ENCODE measurements around the gene KCNQ5. TPM values are rescaled to one million over a fixed set of nuclear protein-coding genes. Genes with fewer than 3 reads are reported as not detected.

KCNQ5 gene
- total RNA-seq, 1 donor from 2014 or later = 0.08 TPM

DNA sequence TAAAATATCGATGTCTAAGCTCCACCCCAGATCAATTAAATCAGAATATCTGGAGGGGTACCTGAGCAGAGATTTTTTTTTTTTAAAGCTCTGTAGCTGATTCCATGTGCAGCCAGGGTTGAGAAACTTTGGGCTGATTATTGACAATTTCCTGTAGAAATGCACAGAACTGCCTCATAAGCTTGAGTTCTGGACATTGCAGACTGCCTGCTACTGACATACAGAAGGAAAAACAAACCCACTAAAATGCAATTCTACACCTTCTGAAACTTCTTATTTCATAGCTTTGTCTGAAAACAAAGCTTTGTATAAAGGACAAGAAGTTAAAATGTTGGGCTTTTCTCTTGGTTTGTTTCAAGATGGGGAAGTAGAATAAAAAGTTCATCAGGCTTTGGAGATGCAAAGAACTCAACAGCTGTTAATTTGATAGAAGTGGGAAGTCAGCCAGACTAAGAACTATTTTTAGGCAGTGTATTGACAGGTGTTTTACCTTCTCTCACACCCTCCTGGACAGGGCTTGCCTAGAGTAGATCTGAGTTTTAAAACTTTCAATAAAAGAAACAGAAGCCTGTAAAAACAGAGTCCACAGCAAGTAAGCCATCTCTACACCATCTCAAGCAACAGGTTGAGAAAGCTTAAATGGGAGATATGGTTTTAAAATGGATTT lies 147.7 kb downstream of the KCNQ5 start:
- no peaks in the 10 kb centered on the region for H3K27me3 Mint-ChIP-seq (ENCODE audit: unreplicated experiment)
- TF ChIP-seq, protein P1, sequence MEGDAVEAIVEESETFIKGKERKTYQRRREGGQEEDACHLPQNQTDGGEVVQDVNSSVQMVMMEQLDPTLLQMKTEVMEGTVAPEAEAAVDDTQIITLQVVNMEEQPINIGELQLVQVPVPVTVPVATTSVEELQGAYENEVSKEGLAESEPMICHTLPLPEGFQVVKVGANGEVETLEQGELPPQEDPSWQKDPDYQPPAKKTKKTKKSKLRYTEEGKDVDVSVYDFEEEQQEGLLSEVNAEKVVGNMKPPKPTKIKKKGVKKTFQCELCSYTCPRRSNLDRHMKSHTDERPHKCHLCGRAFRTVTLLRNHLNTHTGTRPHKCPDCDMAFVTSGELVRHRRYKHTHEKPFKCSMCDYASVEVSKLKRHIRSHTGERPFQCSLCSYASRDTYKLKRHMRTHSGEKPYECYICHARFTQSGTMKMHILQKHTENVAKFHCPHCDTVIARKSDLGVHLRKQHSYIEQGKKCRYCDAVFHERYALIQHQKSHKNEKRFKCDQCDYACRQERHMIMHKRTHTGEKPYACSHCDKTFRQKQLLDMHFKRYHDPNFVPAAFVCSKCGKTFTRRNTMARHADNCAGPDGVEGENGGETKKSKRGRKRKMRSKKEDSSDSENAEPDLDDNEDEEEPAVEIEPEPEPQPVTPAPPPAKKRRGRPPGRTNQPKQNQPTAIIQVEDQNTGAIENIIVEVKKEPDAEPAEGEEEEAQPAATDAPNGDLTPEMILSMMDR (IDR thresholded peaks at IDR 0.05; ENCODE audit: unreplicated experiment) = no peak

DNA sequence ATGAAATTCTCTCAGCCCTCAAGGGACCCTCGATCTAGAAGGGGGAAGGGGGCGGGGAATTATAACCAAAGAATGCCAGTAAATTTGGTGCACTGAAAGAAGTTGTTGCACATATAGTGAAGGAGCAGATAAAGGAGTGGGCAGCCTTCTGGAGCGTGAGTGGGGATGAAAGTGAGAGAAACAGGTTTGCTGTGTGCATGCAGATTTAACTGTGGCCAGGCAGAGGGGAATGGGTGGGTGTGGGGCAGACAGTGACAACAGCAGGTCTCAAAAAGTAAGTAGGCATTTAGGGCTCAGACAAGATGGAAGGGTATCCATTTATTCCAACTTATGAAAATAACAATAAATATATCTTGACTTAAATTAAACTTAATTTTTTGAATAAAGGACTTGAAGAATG lies 149.1 kb downstream of the KCNQ5 start:
- no peak overlapping the region for H3K27ac Mint-ChIP-seq (ENCODE audit: unreplicated experiment)
- no peaks in the 10 kb centered on the region for H3K36me3 Mint-ChIP-seq (ENCODE audit: low read depth, unreplicated experiment)
- no peaks in the 10 kb centered on the region for H3K9me3 Mint-ChIP-seq (ENCODE audit: unreplicated experiment)
- TF ChIP-seq, protein P1 (IDR thresholded peaks at IDR 0.05; ENCODE audit: unreplicated experiment) = no peak
- H3K4me3 Mint-ChIP-seq (ENCODE audit: unreplicated experiment) = no peak overlapping the region
- DNase-seq (ENCODE audit: low spot score) = no peak
- H3K27me3 Mint-ChIP-seq (ENCODE audit: unreplicated experiment) = no peaks in the 10 kb centered on the region
- no peaks in the 10 kb centered on the region for H3K4me1 Mint-ChIP-seq (ENCODE audit: unreplicated experiment)

More for the DNA sequence above, 147.7 kb downstream of the KCNQ5 start:
- Mint-ChIP-seq H3K4me3 (ENCODE audit: unreplicated experiment) (no peak overlapping the region), H3K9me3 (ENCODE audit: unreplicated experiment) (no peaks in the 10 kb centered on the region), H3K27ac (ENCODE audit: unreplicated experiment) (no peak overlapping the region), H3K36me3 (ENCODE audit: low read depth, unreplicated experiment) (no peaks in the 10 kb centered on the region), H3K4me1 (ENCODE audit: unreplicated experiment) (no peaks in the 10 kb centered on the region)
- DNase-seq (ENCODE audit: low spot score) = no peak

DNA sequence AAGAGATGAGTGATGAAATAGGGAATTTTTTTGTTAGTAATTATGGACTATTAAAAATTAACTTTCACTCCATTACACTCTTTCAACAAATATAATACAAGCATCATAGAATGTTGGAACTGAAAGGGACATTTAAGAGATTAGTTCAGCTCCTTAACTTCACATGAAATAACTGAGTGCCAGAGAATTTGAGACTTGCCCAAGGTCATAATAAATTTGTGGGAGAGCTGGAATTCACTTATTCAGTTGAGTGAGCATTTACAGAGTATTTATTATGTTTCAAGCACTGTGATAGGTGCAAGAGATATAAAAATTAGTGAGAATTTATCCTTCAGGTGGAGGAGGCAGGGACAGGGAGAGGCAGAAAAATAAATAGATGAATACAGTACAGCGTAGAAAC lies 154.6 kb downstream of the KCNQ5 start:
- no peaks in the 10 kb centered on the region for H3K9me3 Mint-ChIP-seq (ENCODE audit: unreplicated experiment)
- TF ChIP-seq, protein P1 (IDR thresholded peaks at IDR 0.05; ENCODE audit: unreplicated experiment) = no peak
- H3K4me3 Mint-ChIP-seq (ENCODE audit: unreplicated experiment) = no peak overlapping the region
- no peaks in the 10 kb centered on the region for H3K4me1 Mint-ChIP-seq (ENCODE audit: unreplicated experiment)
- no peaks in the 10 kb centered on the region for H3K36me3 Mint-ChIP-seq (ENCODE audit: low read depth, unreplicated experiment)
- no peak overlapping the region for H3K27ac Mint-ChIP-seq (ENCODE audit: unreplicated experiment)
- no peaks in the 10 kb centered on the region for H3K27me3 Mint-ChIP-seq (ENCODE audit: unreplicated experiment)
- DNase-seq (ENCODE audit: low spot score) = no peak

DNA sequence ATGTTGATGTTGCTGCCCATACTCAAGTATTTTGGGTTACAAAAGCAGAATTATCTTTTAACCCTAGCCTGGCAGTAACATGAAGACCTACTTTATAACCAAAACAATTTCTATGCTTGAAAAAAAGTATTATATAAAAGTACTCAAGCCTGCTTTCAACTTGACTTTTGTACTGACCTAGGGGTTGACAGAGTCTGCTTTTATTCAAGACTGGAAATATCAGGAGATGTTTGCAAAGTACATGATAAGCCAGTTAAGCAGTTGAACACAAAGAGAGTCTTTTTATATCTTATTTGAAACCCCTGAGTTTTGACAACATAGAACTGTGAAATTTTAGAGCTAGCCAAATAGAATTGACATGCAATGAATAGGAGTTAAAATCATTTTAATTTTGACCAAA lies 159.8 kb downstream of the KCNQ5 start:
- H3K27me3 Mint-ChIP-seq (ENCODE audit: unreplicated experiment) = no peaks in the 10 kb centered on the region
- no peak for DNase-seq (ENCODE audit: low spot score)
- H3K27ac Mint-ChIP-seq (ENCODE audit: unreplicated experiment) = no peak overlapping the region
- no peaks in the 10 kb centered on the region for H3K9me3 Mint-ChIP-seq (ENCODE audit: unreplicated experiment)
- TF ChIP-seq, protein P1 (IDR thresholded peaks at IDR 0.05; ENCODE audit: unreplicated experiment) = no peak
- no peaks in the 10 kb centered on the region for H3K4me1 Mint-ChIP-seq (ENCODE audit: unreplicated experiment)
- no peak overlapping the region for H3K4me3 Mint-ChIP-seq (ENCODE audit: unreplicated experiment)
- H3K36me3 Mint-ChIP-seq (ENCODE audit: low read depth, unreplicated experiment) = no peaks in the 10 kb centered on the region

DNA sequence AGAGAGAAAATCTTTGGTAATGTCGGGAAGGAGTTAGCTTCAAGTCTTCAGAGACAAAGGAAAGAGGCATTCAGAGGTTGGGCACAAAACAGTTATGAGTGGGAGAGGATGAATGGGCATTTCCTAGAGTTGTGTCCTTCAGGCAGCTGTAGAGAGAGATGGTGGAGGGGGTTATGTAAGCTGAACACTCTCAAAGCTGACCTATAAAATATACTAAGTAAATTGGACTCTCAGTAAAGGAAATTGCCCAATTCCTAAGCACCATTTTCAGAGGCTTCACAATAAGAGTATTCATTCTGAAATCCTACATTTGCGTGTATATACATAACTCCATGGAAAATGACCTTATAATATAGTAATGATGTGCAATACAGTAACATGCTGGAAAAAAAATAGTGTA lies 161.2 kb downstream of the KCNQ5 start:
- no peak for DNase-seq (ENCODE audit: low spot score)
- H3K9me3 Mint-ChIP-seq (ENCODE audit: unreplicated experiment) = no peaks in the 10 kb centered on the region
- TF ChIP-seq, protein P1 (IDR thresholded peaks at IDR 0.05; ENCODE audit: unreplicated experiment) = no peak

More for the DNA sequence above, 161.2 kb downstream of the KCNQ5 start:
- Mint-ChIP-seq H3K27ac (ENCODE audit: unreplicated experiment) (no peak overlapping the region), H3K4me1 (ENCODE audit: unreplicated experiment) (no peaks in the 10 kb centered on the region), H3K4me3 (ENCODE audit: unreplicated experiment) (no peak overlapping the region), H3K27me3 (ENCODE audit: unreplicated experiment) (no peaks in the 10 kb centered on the region), H3K36me3 (ENCODE audit: low read depth, unreplicated experiment) (no peaks in the 10 kb centered on the region)

All from endothelial cell (in vitro differentiated cells).